WTC11 (cell line): ENCODE results near the gene PAM16. TPM values are rescaled to one million over a fixed set of nuclear protein-coding genes. Genes with fewer than 3 reads are reported as not detected.

Source experiments
- CREB1 ChIP-seq: sonication (generic); formaldehyde crosslinking; IDR thresholded peaks from 2 replicates; pipeline ENCODE4 v1.8.0; 2023; ENCODE audit warnings: mild to moderate bottlenecking, missing genetic modification reagents
- FOXP1 ChIP-seq: sonication (generic); formaldehyde crosslinking; IDR thresholded peaks from 2 replicates; pipeline ENCODE4 v1.8.0; 2022; ENCODE audit warnings: missing genetic modification reagents, mild to moderate bottlenecking, moderate library complexity, borderline replicate concordance
- GABPB1 ChIP-seq: sonication (generic); formaldehyde crosslinking; IDR thresholded peaks from 2 replicates; pipeline ENCODE4 v1.8.1; 2023; ENCODE audit warnings: mild to moderate bottlenecking, missing genetic modification reagents
- NR2C2 ChIP-seq: sonication (generic); formaldehyde crosslinking; IDR thresholded peaks from 2 replicates; pipeline ENCODE4 v1.8.0; 2022; ENCODE audit warnings: mild to moderate bottlenecking, missing genetic modification reagents
- PRRX2 ChIP-seq: fragments of 250-450 bp; sonication (Bioruptor Pico); IDR thresholded peaks from 2 replicates; pipeline ENCODE4 v1.8.0; 2021; ENCODE audit warnings: mild to moderate bottlenecking
- ZBTB21 ChIP-seq: sonication (generic); formaldehyde crosslinking; IDR thresholded peaks from 2 replicates; pipeline ENCODE4 v1.8.1; 2023; ENCODE audit warnings: mild to moderate bottlenecking, missing genetic modification reagents, borderline replicate concordance
- ZNF263 ChIP-seq: sonication (generic); formaldehyde crosslinking; IDR thresholded peaks from 2 replicates; pipeline ENCODE4 v1.8.1; 2022; ENCODE audit warnings: low read depth, mild to moderate bottlenecking, moderate library complexity, missing genetic modification reagents
- ZNF281 ChIP-seq: sonication (generic); formaldehyde crosslinking; IDR thresholded peaks from 2 replicates; pipeline ENCODE4 v1.8.0; 2023; ENCODE audit warnings: mild to moderate bottlenecking, missing genetic modification reagents
- ZNF416 ChIP-seq: fragments of 250-450 bp; sonication (Bioruptor Pico); IDR thresholded peaks from 2 replicates; pipeline ENCODE4 v1.9.0; 2021; ENCODE audit warnings: mild to moderate bottlenecking, inconsistent platforms
- ZNF425 ChIP-seq: fragments of 250-450 bp; sonication (Bioruptor Pico); conservative IDR thresholded peaks from 2 replicates; pipeline ENCODE4 v1.9.0; 2021; ENCODE audit warnings: mild to moderate bottlenecking
- total RNA-seq: library from RNA; stranded (reverse); gene quantifications from 3 replicates; pipeline ENCODE4 v1.2.3, GENCODE V29; 2021
- TF ChIP-seq, protein P1 (sequence below): sonication (generic); formaldehyde crosslinking; IDR thresholded peaks from 2 replicates; pipeline ENCODE4 v1.8.0; 2022; ENCODE audit warnings: missing genetic modification reagents
- TF ChIP-seq, protein P2 (sequence below): fragments of 250-450 bp; sonication (Bioruptor Pico); IDR thresholded peaks from 2 replicates; pipeline ENCODE4 v1.9.0; 2021; ENCODE audit warnings: moderate library complexity, mild to moderate bottlenecking, inconsistent platforms, borderline replicate concordance
- TF ChIP-seq, protein P3 (sequence below): sonication (generic); formaldehyde crosslinking; IDR thresholded peaks from 2 replicates; pipeline ENCODE4 v1.8.1; 2023; ENCODE audit warnings: mild to moderate bottlenecking, missing genetic modification reagents, borderline replicate concordance

Gene PAM16
- total RNA-seq, 1 experiment from 2014 or later, result 88.9 TPM

DNA sequence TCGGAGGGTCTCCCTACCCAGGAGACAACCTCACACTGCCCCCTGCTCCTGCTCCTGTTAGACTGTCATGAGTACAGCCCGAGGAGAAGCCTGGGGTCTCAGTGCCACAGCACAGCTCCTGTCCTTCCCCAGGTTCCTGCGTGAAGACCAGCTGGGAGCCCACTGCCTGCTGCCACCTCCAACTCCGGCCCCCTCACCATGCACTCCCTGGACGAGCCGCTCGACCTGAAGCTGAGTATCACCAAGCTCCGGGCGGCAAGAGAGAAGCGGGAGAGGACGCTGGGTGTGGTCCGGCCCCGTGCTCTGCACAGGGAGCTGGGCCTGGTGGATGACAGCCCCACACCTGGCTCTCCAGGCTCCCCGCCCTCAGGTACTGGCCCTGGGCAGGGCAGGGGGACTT is 19.0 kb downstream of the PAM16 start (continued):
- TF ChIP-seq, protein P1, sequence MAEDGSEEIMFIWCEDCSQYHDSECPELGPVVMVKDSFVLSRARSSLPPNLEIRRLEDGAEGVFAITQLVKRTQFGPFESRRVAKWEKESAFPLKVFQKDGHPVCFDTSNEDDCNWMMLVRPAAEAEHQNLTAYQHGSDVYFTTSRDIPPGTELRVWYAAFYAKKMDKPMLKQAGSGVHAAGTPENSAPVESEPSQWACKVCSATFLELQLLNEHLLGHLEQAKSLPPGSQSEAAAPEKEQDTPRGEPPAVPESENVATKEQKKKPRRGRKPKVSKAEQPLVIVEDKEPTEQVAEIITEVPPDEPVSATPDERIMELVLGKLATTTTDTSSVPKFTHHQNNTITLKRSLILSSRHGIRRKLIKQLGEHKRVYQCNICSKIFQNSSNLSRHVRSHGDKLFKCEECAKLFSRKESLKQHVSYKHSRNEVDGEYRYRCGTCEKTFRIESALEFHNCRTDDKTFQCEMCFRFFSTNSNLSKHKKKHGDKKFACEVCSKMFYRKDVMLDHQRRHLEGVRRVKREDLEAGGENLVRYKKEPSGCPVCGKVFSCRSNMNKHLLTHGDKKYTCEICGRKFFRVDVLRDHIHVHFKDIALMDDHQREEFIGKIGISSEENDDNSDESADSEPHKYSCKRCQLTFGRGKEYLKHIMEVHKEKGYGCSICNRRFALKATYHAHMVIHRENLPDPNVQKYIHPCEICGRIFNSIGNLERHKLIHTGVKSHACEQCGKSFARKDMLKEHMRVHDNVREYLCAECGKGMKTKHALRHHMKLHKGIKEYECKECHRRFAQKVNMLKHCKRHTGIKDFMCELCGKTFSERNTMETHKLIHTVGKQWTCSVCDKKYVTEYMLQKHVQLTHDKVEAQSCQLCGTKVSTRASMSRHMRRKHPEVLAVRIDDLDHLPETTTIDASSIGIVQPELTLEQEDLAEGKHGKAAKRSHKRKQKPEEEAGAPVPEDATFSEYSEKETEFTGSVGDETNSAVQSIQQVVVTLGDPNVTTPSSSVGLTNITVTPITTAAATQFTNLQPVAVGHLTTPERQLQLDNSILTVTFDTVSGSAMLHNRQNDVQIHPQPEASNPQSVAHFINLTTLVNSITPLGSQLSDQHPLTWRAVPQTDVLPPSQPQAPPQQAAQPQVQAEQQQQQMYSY (CRISPR knock-in tag), result no peak
- TF ChIP-seq NR2C2 (CRISPR knock-in tag) (no peak), ZNF416 (CRISPR knock-in tag) (no peak), ZNF425 (CRISPR knock-in tag) (no peak), ZNF281 (no peak), ZBTB21 (CRISPR knock-in tag) (no peak), ZNF263 (CRISPR knock-in tag) (no peak), GABPB1 (CRISPR knock-in tag) (no peak), PRRX2 (CRISPR knock-in tag) (no peak), FOXP1 (no peak), CREB1 (no peak)
- TF ChIP-seq, protein P2, sequence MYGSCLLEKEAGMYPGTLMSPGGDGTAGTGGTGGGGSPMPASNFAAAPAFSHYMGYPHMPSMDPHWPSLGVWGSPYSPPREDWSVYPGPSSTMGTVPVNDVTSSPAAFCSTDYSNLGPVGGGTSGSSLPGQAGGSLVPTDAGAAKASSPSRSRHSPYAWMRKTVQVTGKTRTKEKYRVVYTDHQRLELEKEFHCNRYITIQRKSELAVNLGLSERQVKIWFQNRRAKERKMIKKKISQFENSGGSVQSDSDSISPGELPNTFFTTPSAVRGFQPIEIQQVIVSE (CRISPR knock-in tag), result no peak
- TF ChIP-seq, protein P3, sequence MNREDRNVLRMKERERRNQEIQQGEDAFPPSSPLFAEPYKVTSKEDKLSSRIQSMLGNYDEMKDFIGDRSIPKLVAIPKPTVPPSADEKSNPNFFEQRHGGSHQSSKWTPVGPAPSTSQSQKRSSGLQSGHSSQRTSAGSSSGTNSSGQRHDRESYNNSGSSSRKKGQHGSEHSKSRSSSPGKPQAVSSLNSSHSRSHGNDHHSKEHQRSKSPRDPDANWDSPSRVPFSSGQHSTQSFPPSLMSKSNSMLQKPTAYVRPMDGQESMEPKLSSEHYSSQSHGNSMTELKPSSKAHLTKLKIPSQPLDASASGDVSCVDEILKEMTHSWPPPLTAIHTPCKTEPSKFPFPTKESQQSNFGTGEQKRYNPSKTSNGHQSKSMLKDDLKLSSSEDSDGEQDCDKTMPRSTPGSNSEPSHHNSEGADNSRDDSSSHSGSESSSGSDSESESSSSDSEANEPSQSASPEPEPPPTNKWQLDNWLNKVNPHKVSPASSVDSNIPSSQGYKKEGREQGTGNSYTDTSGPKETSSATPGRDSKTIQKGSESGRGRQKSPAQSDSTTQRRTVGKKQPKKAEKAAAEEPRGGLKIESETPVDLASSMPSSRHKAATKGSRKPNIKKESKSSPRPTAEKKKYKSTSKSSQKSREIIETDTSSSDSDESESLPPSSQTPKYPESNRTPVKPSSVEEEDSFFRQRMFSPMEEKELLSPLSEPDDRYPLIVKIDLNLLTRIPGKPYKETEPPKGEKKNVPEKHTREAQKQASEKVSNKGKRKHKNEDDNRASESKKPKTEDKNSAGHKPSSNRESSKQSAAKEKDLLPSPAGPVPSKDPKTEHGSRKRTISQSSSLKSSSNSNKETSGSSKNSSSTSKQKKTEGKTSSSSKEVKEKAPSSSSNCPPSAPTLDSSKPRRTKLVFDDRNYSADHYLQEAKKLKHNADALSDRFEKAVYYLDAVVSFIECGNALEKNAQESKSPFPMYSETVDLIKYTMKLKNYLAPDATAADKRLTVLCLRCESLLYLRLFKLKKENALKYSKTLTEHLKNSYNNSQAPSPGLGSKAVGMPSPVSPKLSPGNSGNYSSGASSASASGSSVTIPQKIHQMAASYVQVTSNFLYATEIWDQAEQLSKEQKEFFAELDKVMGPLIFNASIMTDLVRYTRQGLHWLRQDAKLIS (CRISPR knock-in tag), result no peak
- TF ChIP-seq, all 79 proteins: peak for 0
